HCT116 (cell line): ENCODE measurements around the gene PRPH2. TPM values are rescaled to one million over a fixed set of nuclear protein-coding genes. Genes with fewer than 3 reads are reported as not detected.
"Not testable (repeated sequence)": the region's sequence is repeated elsewhere in the genome, so short reads cannot be mapped to it uniquely, and the experiment has no call there.

Experiments used
- ATAC-seq: fragments of 200-7000 bp; cut with Tn5 transposase; 2 replicates; pipeline ENCODE4 v1.9.1; 2020; ENCODE audit warnings: mild to moderate bottlenecking, moderate library complexity
- BruUV-seq: library from RNA; stranded (reverse); fragments of 400-500 nt; replicated peaks from 2 replicates; lab custom pipeline; 2021; lab: Mats Ljungman, UMichigan
- CTCF ChIA-PET: fragments of 300-600 bp; sonication (Branson Sonifier 250); formaldehyde crosslinking; loops from one replicate; lab custom pipeline; 2021; ENCODE audit warnings: antibody characterized with exemption; lab: Charles Lee
- POLR2A ChIA-PET: fragments of 300-600, 350-600 bp; sonication (Branson Sonifier 250); formaldehyde crosslinking; loops from one replicate; lab custom pipeline; 2021; ENCODE audit warnings: antibody characterized with exemption; lab: Charles Lee
- RAD21 ChIA-PET, 2 experiments: fragments of 300-600 bp; sonication (Branson Sonifier 250); formaldehyde crosslinking; loops; one replicate each; lab custom pipeline; 2023; ENCODE audit warnings: low total read pairs in 2 of 2; ENCODE audit not compliant: uncharacterized antibody in 2 of 2, unreplicated experiment in 2 of 2, low non-redundant PET in 1 of 2; lab: Charles Lee
- DNase-seq: peaks from one replicate; pipeline ENCODE4 v3.0.0-alpha.2; 2010; ENCODE audit warnings: low read depth, low spot score
- H2AFZ ChIP-seq: fragments of 200-600 bp; shearing (Covaris generic), sonication (generic); 2 replicates; pipeline ENCODE4 v1.6.1; 2017; ENCODE audit warnings: low read depth, mixed run types, mixed read lengths, antibody characterized with exemption, low read length; ENCODE audit not compliant: poor library complexity, severe bottlenecking
- H3K27ac ChIP-seq: 2 replicates; pipeline ENCODE4 v1.5.1; 2012; ENCODE audit warnings: low read depth, low read length
- H3K27me3 ChIP-seq: fragments of 200-600 bp; sonication (generic); 2 replicates; pipeline ENCODE4 v1.6.1; 2016; ENCODE audit warnings: mixed run types, low read length, mixed read lengths; ENCODE audit not compliant: insufficient read depth
- H3K36me3 ChIP-seq, 2 experiments: fragments of 200-500 bp in 1 of 2; fragments of 200-600 bp in 1 of 2; sonication (Bioruptor generic) in 1 of 2; sonication (generic) in 1 of 2; 2 replicates each; pipeline versions ENCODE4 v1.5.1 to v1.6.1; 2014 to 2016; ENCODE audit warnings: low read length in 2 of 2, inconsistent platforms in 1 of 2, mixed read lengths in 1 of 2, mixed run types in 1 of 2; ENCODE audit not compliant: insufficient read depth in 2 of 2, control insufficient read depth in 1 of 2
- H3K4me1 ChIP-seq, 2 experiments: fragments of 200-600 bp in 1 of 2; sonication (generic) in 1 of 2; 2 replicates each; pipeline versions ENCODE4 v1.5.1 to v1.6.1; 2012 to 2017; ENCODE audit warnings: low read length in 2 of 2, inconsistent platforms in 1 of 2, mild to moderate bottlenecking in 1 of 2, mixed read lengths in 1 of 2, mixed run types in 1 of 2, moderate library complexity in 1 of 2; ENCODE audit not compliant: insufficient read depth in 2 of 2, control insufficient read depth in 1 of 2
- H3K4me2 ChIP-seq: fragments of 200-600 bp; sonication (generic); 2 replicates; pipeline ENCODE4 v1.6.1; 2017; ENCODE audit warnings: mixed run types, low read length, mixed read lengths
- H3K4me3 ChIP-seq, 2 experiments: fragments of 200-600 bp in 1 of 2; sonication (generic) in 1 of 2; replicated peaks in 1 of 2; 2 replicates each; pipeline ENCODE4 v1.5.1; 2011 to 2016; ENCODE audit warnings: low read length in 2 of 2, control low read depth in 1 of 2, low read depth in 1 of 2, mild to moderate bottlenecking in 1 of 2, mixed read lengths in 1 of 2, mixed run types in 1 of 2
- H3K79me2 ChIP-seq: fragments of 200-600 bp; sonication (generic); 2 replicates; pipeline ENCODE4 v1.6.1; 2017; ENCODE audit warnings: mild to moderate bottlenecking, mixed run types, low read length, moderate library complexity, mixed read lengths; ENCODE audit not compliant: insufficient read depth
- H3K9ac ChIP-seq: fragments of 200-600 bp; sonication (generic); 2 replicates; pipeline ENCODE4 v1.6.1; 2016; ENCODE audit warnings: low read length, mixed read lengths
- H3K9me2 ChIP-seq: fragments of 200-600 bp; sonication (generic), shearing (Covaris generic); 2 replicates; pipeline ENCODE4 v1.6.1; 2017; ENCODE audit warnings: mixed run types, mild to moderate bottlenecking, moderate library complexity; ENCODE audit not compliant: insufficient read depth
- H3K9me3 ChIP-seq, 2 experiments: fragments of 200-500 bp in 1 of 2; fragments of 200-600 bp in 1 of 2; sonication (Bioruptor generic) in 1 of 2; sonication (generic) in 1 of 2; 2 replicates each; pipeline ENCODE4 v1.6.1; 2014 to 2017; ENCODE audit warnings: low read length in 2 of 2, mixed read lengths in 2 of 2, inconsistent platforms in 1 of 2, low read depth in 1 of 2, mild to moderate bottlenecking in 1 of 2, mixed run types in 1 of 2, moderate library complexity in 1 of 2; ENCODE audit not compliant: control insufficient read depth in 1 of 2, insufficient read depth in 1 of 2
- H4K20me1 ChIP-seq: fragments of 200-600 bp; sonication (generic), shearing (Covaris generic); 2 replicates; pipeline ENCODE4 v1.6.1; 2017; ENCODE audit warnings: mixed run types, mild to moderate bottlenecking, moderate library complexity; ENCODE audit not compliant: insufficient read depth
- CBX3 ChIP-seq: IDR thresholded peaks from 2 replicates; pipeline ENCODE4 v1.6.1; 2012; ENCODE audit warnings: low read depth
- CEBPB ChIP-seq: IDR thresholded peaks from 2 replicates; pipeline ENCODE4 v1.6.1; 2012; ENCODE audit warnings: low read depth
- ELF1 ChIP-seq: IDR thresholded peaks from 2 replicates; pipeline ENCODE4 v1.6.1; 2012; ENCODE audit warnings: low read depth, borderline replicate concordance
- EZH2phosphoT487 ChIP-seq: fragments of 200-600 bp; IDR thresholded peaks from 2 replicates; pipeline ENCODE4 v1.6.1; 2018; ENCODE audit warnings: antibody characterized with exemption, borderline replicate concordance
- JUND ChIP-seq: IDR thresholded peaks from 2 replicates; pipeline ENCODE4 v1.6.1; 2012
- POLR2AphosphoS5 ChIP-seq: IDR thresholded peaks from 2 replicates; pipeline ENCODE4 v1.6.1; 2011; ENCODE audit warnings: mild to moderate bottlenecking, low read depth, low read length, moderate library complexity
- RAD21 ChIP-seq: IDR thresholded peaks from 2 replicates; pipeline ENCODE4 v1.6.1; 2012; ENCODE audit warnings: low read depth, mild to moderate bottlenecking
- SRF ChIP-seq: IDR thresholded peaks from 2 replicates; pipeline ENCODE4 v1.6.1; 2012; ENCODE audit warnings: low read depth
- TCF7L2 ChIP-seq: IDR thresholded peaks from 2 replicates; pipeline ENCODE4 v1.7.0; 2011; ENCODE audit warnings: borderline replicate concordance, inconsistent platforms; ENCODE audit not compliant: insufficient read depth, insufficient read length; ENCODE audit errors: extremely low read depth
- YY1 ChIP-seq: IDR thresholded peaks from 2 replicates; pipeline ENCODE4 v1.6.1; 2011; ENCODE audit warnings: low read length, low read depth, moderate library complexity, mild to moderate bottlenecking; ENCODE audit not compliant: insufficient replicate concordance; ENCODE audit errors: extremely low read depth
- ZFX ChIP-seq: fragments of 450-650 bp; IDR thresholded peaks from 2 replicates; pipeline ENCODE4 v1.6.1; 2017
- intact Hi-C: fragments of 100-400 bp; cut with micrococcal nuclease; formaldehyde crosslinking; loops from 2 replicates; pipeline ENCODE4 v1.10.0; 2022
- total RNA-seq: library from RNA; stranded (reverse); gene quantifications from one replicate; pipeline ENCODE4 v1.2.1, GENCODE V29; 2021; ENCODE audit not compliant: unreplicated experiment
- TF ChIP-seq, protein P1 (sequence below): IDR thresholded peaks from 2 replicates; pipeline ENCODE4 v1.6.1; 2012

Gene PRPH2
- total RNA-seq, 1 experiment from 2014 or later: not detected

DNA sequence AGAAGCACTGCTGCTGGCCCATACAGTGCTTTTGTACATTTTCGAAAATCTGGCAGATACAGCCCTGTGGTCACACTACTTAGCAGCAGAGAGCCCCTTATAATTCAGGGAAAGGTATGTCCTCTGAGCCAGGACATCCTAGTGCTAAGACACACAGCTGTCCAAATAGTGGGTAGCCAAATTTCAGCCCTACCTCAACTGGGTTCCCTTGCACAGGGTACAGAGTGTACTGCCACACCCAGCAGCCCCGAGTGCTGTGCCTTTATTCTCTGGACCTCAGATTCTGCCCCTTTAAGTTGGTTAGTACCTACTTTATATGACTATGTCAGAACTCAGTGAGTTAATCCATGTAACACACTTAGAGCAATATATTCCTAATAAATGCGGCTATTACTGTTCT lies 47.6 kb downstream of the PRPH2 start:
- Histone ChIP-seq H3K27me3 (no peaks in the 10 kb centered on the region), H3K4me3 (no peak overlapping the region), H2AFZ (no peak overlapping the region), H4K20me1 (no peaks in the 10 kb centered on the region), H3K27ac (no peak overlapping the region), H3K9ac (no peak overlapping the region), H3K4me2 (no peak overlapping the region), H3K4me1 (no peaks in the 10 kb centered on the region; a peak in 2 of 4 replicates), H3K9me3 (no peaks in the 10 kb centered on the region), H3K9me2 (no peaks in the 10 kb centered on the region), H3K79me2 (no peaks in the 10 kb centered on the region), H3K36me3 (peaks cover 19 to 45% of the 10 kb centered on the region in 2 experiments; a peak in 3 of 4 replicates)
- ChIA-PET CTCF (no interaction called here), POLR2A (no interaction called here), RAD21 (no interaction called here)
- no peak for TF ChIP-seq RAD21
- intact Hi-C loops: no loop called here
- no TSS peak for BruUV-seq
- ATAC-seq (no peak), DNase-seq (no peak)

DNA sequence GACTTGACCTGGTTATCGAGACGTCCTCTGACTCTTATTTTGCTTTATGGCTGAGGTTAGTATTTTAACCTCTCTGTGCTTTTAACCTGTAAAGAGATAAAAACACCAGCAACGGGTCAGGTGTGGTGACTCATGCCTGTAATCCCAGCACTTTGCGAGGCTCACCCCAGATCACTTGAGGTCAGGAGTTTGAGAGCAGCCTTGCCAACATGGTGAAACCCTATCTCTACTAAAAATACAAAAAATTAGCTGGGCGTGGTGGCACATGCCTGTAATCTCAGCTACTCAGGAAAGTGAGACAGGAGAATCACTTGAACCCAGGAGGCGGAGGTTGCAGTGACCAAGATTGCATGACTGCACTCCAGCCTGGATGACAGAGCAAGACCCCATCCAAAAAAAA lies 48.0 kb downstream of the PRPH2 start:
- H3K9me3 ChIP-seq, RAD21 ChIA-PET, H3K9me2 ChIP-seq, H3K27me3 ChIP-seq, intact Hi-C loops, CTCF ChIA-PET, BruUV-seq, H3K27ac ChIP-seq, DNase-seq, H4K20me1 ChIP-seq, H3K9ac ChIP-seq, H3K4me2 ChIP-seq, H2AFZ ChIP-seq, ATAC-seq, POLR2A ChIA-PET, H3K4me3 ChIP-seq, H3K79me2 ChIP-seq, H3K4me1 ChIP-seq: not testable (repeated sequence)
- H3K36me3 ChIP-seq: peaks cover 22 to 43% of the 10 kb centered on the region in 2 experiments; a peak in 3 of 4 replicates

DNA sequence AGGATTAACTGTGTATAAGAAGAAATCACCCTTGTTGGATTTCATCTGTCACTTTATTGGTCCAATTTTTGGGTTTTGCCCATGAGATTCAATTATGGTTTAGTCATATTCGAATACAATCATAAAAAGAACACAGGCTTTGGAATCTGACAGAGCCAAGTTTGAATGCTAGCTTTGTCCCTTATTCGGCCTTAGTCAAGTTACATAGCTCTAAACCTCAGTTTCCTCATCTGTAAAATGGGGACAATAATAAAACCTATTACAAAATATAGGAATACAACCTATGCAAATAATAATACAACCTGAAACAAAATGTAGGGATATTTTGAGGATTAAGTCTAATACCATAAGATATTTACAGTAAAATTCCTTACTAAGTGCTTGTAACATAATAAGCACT lies 57.7 kb downstream of the PRPH2 start:
- intact Hi-C loops: no loop called here
- DNase-seq (no peak), ATAC-seq (no peak)
- no peak overlapping the region for H3K9ac ChIP-seq
- H3K4me1 ChIP-seq: no peaks in the 10 kb centered on the region
- H3K9me2 ChIP-seq: no peaks in the 10 kb centered on the region
- H3K36me3 ChIP-seq: peaks cover 12 to 30% of the 10 kb centered on the region in 2 experiments; a peak in 3 of 4 replicates
- no peak overlapping the region for H3K4me2 ChIP-seq
- H3K27ac ChIP-seq: no peak overlapping the region
- H2AFZ ChIP-seq: no peak overlapping the region
- H3K4me3 ChIP-seq: no peak overlapping the region
- ChIA-PET POLR2A (no interaction called here), CTCF (interaction anchor here (3.9 kb wide), 1 partner anchor 62 kb away, joined by 38 read pairs; no protein-coding TSS in a partner anchor), RAD21 (no interaction called here)
- H4K20me1 ChIP-seq: no peaks in the 10 kb centered on the region
- no peaks in the 10 kb centered on the region for H3K79me2 ChIP-seq
- BruUV-seq: no TSS peak
- H3K9me3 ChIP-seq: no peaks in the 10 kb centered on the region
- H3K27me3 ChIP-seq: no peaks in the 10 kb centered on the region
- TF ChIP-seq YY1 (no peak), CEBPB (no peak), CBX3 (no peak), EZH2phosphoT487 (no peak), SRF (no peak), TCF7L2 (no peak), JUND (no peak), POLR2AphosphoS5 (no peak), ELF1 (no peak), ZFX (no peak)
- TF ChIP-seq, protein P1, sequence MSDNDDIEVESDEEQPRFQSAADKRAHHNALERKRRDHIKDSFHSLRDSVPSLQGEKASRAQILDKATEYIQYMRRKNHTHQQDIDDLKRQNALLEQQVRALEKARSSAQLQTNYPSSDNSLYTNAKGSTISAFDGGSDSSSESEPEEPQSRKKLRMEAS: no peak
